Measurements from ENCODE around the gene ZYG11A. TPM values are rescaled to one million over a fixed set of nuclear protein-coding genes. Genes with fewer than 3 reads are reported as not detected.

Gene ZYG11A
- total RNA-seq, 2 experiments from 2014 or later, result 0.13 to 0.16 TPM

DNA sequence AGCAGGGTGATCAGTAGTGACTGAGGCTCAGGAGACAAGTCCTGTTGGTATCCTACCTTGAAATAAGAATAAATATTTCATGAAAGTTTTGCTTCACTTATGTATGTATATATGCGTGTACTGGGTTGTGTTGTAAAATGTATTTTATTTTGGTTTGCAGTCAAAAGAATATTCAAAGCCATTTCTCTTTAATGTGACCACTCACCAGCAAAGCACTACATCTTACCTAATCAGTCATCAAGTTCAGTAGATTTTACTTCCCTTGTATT lies 95.6 kb downstream of the ZYG11A start:
- Mint-ChIP-seq H3K36me3 (ENCODE audit: low read depth) (no peaks in the 10 kb centered on the region), H3K27ac (no peak overlapping the region), H3K9me3 (no peaks in the 10 kb centered on the region), H3K27me3 (no peaks in the 10 kb centered on the region), H3K4me1 (ENCODE audit: low read depth) (no peaks in the 10 kb centered on the region), H3K4me3 (no peak overlapping the region)
- POLR2A ChIA-PET, result no interaction called here
- CTCF ChIA-PET, result no interaction called here
- TF ChIP-seq, protein P1, sequence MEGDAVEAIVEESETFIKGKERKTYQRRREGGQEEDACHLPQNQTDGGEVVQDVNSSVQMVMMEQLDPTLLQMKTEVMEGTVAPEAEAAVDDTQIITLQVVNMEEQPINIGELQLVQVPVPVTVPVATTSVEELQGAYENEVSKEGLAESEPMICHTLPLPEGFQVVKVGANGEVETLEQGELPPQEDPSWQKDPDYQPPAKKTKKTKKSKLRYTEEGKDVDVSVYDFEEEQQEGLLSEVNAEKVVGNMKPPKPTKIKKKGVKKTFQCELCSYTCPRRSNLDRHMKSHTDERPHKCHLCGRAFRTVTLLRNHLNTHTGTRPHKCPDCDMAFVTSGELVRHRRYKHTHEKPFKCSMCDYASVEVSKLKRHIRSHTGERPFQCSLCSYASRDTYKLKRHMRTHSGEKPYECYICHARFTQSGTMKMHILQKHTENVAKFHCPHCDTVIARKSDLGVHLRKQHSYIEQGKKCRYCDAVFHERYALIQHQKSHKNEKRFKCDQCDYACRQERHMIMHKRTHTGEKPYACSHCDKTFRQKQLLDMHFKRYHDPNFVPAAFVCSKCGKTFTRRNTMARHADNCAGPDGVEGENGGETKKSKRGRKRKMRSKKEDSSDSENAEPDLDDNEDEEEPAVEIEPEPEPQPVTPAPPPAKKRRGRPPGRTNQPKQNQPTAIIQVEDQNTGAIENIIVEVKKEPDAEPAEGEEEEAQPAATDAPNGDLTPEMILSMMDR (IDR thresholded peaks at IDR 0.05), result no peak
- intact Hi-C loops (cut with micrococcal nuclease), result no loop called here
- DNase-seq, result no peak
- ATAC-seq, result no peak

DNA sequence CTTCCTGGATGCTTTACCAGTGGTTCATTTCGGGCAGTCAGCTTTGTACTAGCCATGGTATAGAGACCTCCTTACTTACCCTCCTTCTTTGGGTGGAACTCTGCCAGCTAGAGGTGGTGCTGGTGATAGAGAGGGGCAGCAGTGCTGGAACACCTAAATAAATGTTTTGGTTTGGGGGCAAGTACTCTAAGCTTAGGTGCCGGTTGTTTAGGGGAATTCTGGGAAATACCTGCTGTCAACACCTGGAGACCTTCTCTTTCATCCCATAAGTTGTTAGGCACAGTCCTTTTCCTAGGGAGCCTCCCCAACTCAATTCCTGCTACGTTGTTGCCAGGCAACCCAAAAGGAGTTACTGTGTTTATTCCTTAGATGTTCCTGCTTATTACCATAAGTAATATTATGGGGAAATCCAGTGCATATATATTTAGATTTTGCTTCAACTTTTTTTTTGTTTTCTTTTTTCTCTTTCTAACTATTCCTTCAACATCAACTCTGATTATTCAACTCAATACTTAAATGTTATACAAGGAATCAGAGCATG lies 101.4 kb downstream of the ZYG11A start:
- TF ChIP-seq, protein P1 (IDR thresholded peaks at IDR 0.05), result no peak
- Mint-ChIP-seq H3K4me3 (no peak overlapping the region), H3K9me3 (no peaks in the 10 kb centered on the region), H3K27me3 (no peaks in the 10 kb centered on the region), H3K4me1 (ENCODE audit: low read depth) (peaks cover 6% of the 10 kb centered on the region), H3K36me3 (ENCODE audit: low read depth) (peaks cover 1% of the 10 kb centered on the region), H3K27ac (no peak overlapping the region)
- CTCF ChIA-PET, result interaction anchor here (1.4 kb wide), 1 partner anchor 28 kb away, joined by 4 read pairs; no protein-coding TSS in a partner anchor
- POLR2A ChIA-PET, result no interaction called here
- intact Hi-C loops (cut with micrococcal nuclease), result no loop called here
- DNase-seq (no peak), ATAC-seq (no peak)

DNA sequence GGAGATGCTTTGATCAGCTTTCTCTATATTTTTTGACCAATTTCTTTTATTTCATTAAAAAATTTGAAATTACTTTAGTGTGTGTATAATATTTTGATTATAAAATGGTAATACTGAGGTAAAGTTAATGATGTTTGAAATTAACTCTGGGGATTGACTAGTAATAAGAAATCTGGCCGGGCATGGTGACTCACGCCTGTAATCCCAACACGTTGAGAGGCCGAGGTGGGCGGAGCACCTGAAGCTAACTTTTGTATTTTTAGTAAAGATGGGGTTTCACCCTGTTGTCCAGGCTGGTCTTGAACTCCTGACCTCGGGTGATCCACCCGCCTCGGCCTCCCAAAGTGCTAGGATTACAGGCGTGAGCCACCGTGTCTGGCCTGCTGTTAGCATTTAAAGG lies 102.0 kb downstream of the ZYG11A start:
- Mint-ChIP-seq H3K36me3 (ENCODE audit: low read depth) (peaks cover 6% of the 10 kb centered on the region), H3K4me1 (ENCODE audit: low read depth) (peaks cover 6% of the 10 kb centered on the region), H3K27me3 (no peaks in the 10 kb centered on the region), H3K4me3 (no peak overlapping the region), H3K27ac (no peak overlapping the region), H3K9me3 (no peaks in the 10 kb centered on the region)
- DNase-seq (no peak), ATAC-seq (no peak)
- ChIA-PET POLR2A (no interaction called here), CTCF (interaction anchor here (1.4 kb wide), 1 partner anchor 29 kb away, joined by 4 read pairs; no protein-coding TSS in a partner anchor)
- intact Hi-C loops (cut with micrococcal nuclease), result no loop called here
- TF ChIP-seq, protein P1 (IDR thresholded peaks at IDR 0.05), result no peak

Small RNA genes lying within 50 kb of the gene (microRNA-seq; reads per million reads assigned to microRNA genes)
- gene MIR1273F (ENCODE audit: borderline microRNAs expressed, borderline replicate concordance) (not detected), gene MIR1273G (ENCODE audit: borderline microRNAs expressed, borderline replicate concordance) (not detected), gene MIR5095 (ENCODE audit: borderline microRNAs expressed, borderline replicate concordance) (not detected)

Other genes starting within 250 kb of the ZYG11A start
- 10 to 100 TPM; 21.5 TPM for gene GPX7, start 240.4 kb upstream of the ZYG11A start, total RNA-seq
- 10 to 100 TPM; 14.6 to 16.2 TPM for gene SHISAL2A, start 209.6 kb upstream of the ZYG11A start, total RNA-seq
- 10 to 100 TPM; 16.3 to 17.6 TPM for gene COA7, start 144.4 kb upstream of the ZYG11A start, total RNA-seq
- 10 to 100 TPM; 10.8 to 10.9 TPM for gene ZYG11B, start 116.3 kb upstream of the ZYG11A start, total RNA-seq
- gene ECHDC2, start 79.0 kb downstream of the ZYG11A start, total RNA-seq, result 10 to 100 TPM; 32.6 to 36.4 TPM
- 10 to 100 TPM; 60.7 to 66.8 TPM for gene SCP2, start 84.5 kb downstream of the ZYG11A start, total RNA-seq
- gene PODN, start 219.5 kb downstream of the ZYG11A start, total RNA-seq, result not detected